Karpas-422 (cell line): ENCODE measurements around the gene DPF3. TPM values are rescaled to one million over a fixed set of nuclear protein-coding genes. Genes with fewer than 3 reads are reported as not detected.

Experiments used
- DNase-seq: peaks from one replicate; pipeline ENCODE4 v3.0.0-alpha.2; 2015
- H2AFZ ChIP-seq: fragments of 200-600 bp; sonication (generic); 2 replicates; pipeline ENCODE4 v1.6.1; 2014; ENCODE audit warnings: antibody characterized with exemption, low read length, mixed read lengths
- H3K27ac ChIP-seq: fragments of 200-600 bp; sonication (generic); 2 replicates; pipeline ENCODE4 v1.5.1; 2014; ENCODE audit warnings: mild to moderate bottlenecking, low read length, moderate library complexity
- H3K27me3 ChIP-seq: fragments of 200-600 bp; sonication (generic); 2 replicates; pipeline ENCODE4 v1.6.1; 2014; ENCODE audit warnings: low read length, mixed read lengths
- H3K36me3 ChIP-seq: fragments of 200-600 bp; sonication (generic); 2 replicates; pipeline ENCODE4 v1.6.1; 2014; ENCODE audit warnings: low read length, mixed read lengths; ENCODE audit not compliant: insufficient read depth
- H3K4me1 ChIP-seq: fragments of 200-600 bp; sonication (generic); 2 replicates; pipeline ENCODE4 v1.6.1; 2014; ENCODE audit warnings: mild to moderate bottlenecking, low read length, mixed read lengths
- H3K4me2 ChIP-seq: fragments of 200-600 bp; sonication (generic); 2 replicates; pipeline ENCODE4 v1.6.1; 2014; ENCODE audit warnings: low read length, low read depth, mild to moderate bottlenecking; ENCODE audit not compliant: poor library complexity, severe bottlenecking
- H3K4me3 ChIP-seq: fragments of 200-600 bp; sonication (generic); 2 replicates; pipeline ENCODE4 v1.5.1; 2014; ENCODE audit warnings: mild to moderate bottlenecking, antibody characterized with exemption, low read length, mixed read lengths
- H3K79me2 ChIP-seq: fragments of 200-600 bp; sonication (generic); 2 replicates; pipeline ENCODE4 v1.6.1; 2014; ENCODE audit warnings: mild to moderate bottlenecking, low read length, mixed read lengths
- H3K9ac ChIP-seq: fragments of 200-600 bp; sonication (generic); 2 replicates; pipeline ENCODE4 v1.6.0; 2014; ENCODE audit warnings: low read length
- H3K9me2 ChIP-seq: fragments of 200-600 bp; sonication (generic), shearing (Covaris generic); replicated peaks from 2 replicates; pipeline ENCODE4 v1.6.0; 2014; ENCODE audit warnings: mild to moderate bottlenecking, low read length, moderate library complexity; ENCODE audit not compliant: insufficient read depth
- H3K9me3 ChIP-seq: fragments of 300-700, 200-600 bp; sonication (generic); 2 replicates; pipeline ENCODE4 v1.6.1; 2014; ENCODE audit warnings: low read length, mixed read lengths
- H4K20me1 ChIP-seq: fragments of 200-600 bp; sonication (generic); 2 replicates; pipeline ENCODE4 v1.6.1; 2014; ENCODE audit warnings: mild to moderate bottlenecking, antibody characterized with exemption, low read length, low read depth; ENCODE audit not compliant: insufficient read depth
- total RNA-seq: library from RNA; depleted of rRNA; stranded (reverse); fragments of >200 nt; shearing (Covaris generic); gene quantifications from 2 replicates; pipeline ENCODE4 v1.2.3, GENCODE V29; 2014; ENCODE audit warnings: low replicate concordance

DPF3 gene
- total RNA-seq, 1 experiment from 2014 or later, result 3.1 TPM

- H4K20me1 ChIP-seq, result no peaks in the 10 kb centered on the region
- no peaks in the 10 kb centered on the region for H3K4me1 ChIP-seq
- no peaks in the 10 kb centered on the region for H3K36me3 ChIP-seq
- no peak overlapping the region for H2AFZ ChIP-seq
- H3K4me3 ChIP-seq, result no peak overlapping the region
- no peak overlapping the region for H3K27ac ChIP-seq
- DNase-seq, result no peak
- H3K9me3 ChIP-seq, result no peaks in the 10 kb centered on the region
- no peaks in the 10 kb centered on the region; the same call in 1 of the 2 replicates for H3K27me3 ChIP-seq
- H3K4me2 ChIP-seq, result no peak overlapping the region
- H3K9ac ChIP-seq, result no peak overlapping the region
- H3K79me2 ChIP-seq, result no peaks in the 10 kb centered on the region
- H3K9me2 ChIP-seq, result no peaks in the 10 kb centered on the region
These were observed 228.6 kb downstream of the DPF3 start for GRCh38 chr14:72665259-72665658.

GRCh38 chr14:72664651-72665050, 229.2 kb downstream of the DPF3 start:
- Histone ChIP-seq H3K4me3 (no peak overlapping the region), H3K27ac (no peak overlapping the region), H3K79me2 (no peaks in the 10 kb centered on the region), H3K9me2 (no peaks in the 10 kb centered on the region), H2AFZ (no peak overlapping the region), H3K36me3 (no peaks in the 10 kb centered on the region), H3K9me3 (no peaks in the 10 kb centered on the region), H3K27me3 (no peaks in the 10 kb centered on the region; the same call in 1 of the 2 replicates), H4K20me1 (no peaks in the 10 kb centered on the region), H3K4me1 (no peaks in the 10 kb centered on the region), H3K9ac (no peak overlapping the region), H3K4me2 (no peak overlapping the region)
- no peak for DNase-seq

DNA sequence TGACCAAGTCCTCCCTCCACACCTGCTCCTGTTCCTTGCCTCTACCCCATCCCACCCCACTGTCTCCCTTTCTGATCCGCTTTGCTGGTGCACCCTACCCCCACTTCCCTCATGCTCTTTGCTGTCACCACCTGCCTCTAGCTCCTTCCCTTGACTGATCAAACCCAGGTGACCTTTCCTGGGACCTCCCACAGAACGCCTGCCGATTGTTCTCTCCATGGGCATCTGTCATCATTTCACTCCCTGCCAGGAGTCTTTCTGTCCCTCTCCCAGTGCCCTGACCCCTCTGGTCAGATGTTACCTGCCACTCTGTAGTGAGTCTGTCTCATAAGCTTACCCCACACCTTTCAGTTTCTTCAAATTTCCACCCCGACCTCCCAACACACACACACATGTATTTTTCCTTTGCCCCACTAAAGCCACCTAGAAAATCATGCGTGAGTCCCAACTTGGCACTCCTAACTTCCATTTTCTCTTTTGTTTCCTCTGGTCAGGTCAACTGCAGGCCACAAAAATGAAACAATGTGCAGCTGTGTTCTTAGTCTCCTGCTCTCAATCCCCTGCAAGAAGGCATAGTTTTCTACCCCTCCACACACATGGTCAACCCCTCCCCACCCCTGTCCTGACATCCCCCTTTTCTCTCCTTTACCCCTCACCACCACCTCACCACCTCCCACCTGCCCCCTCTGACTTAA, 229.8 kb downstream of the DPF3 start:
- Histone ChIP-seq H2AFZ (no peak overlapping the region), H3K36me3 (no peaks in the 10 kb centered on the region), H3K9me3 (no peaks in the 10 kb centered on the region)

GRCh38 chr14:72663076-72663487, 230.8 kb downstream of the DPF3 start:
- no peak overlapping the region for H3K27ac ChIP-seq
- no peaks in the 10 kb centered on the region; the same call in 1 of the 2 replicates for H3K27me3 ChIP-seq
- H3K9me2 ChIP-seq, result no peaks in the 10 kb centered on the region
- no peaks in the 10 kb centered on the region for H4K20me1 ChIP-seq
- no peak overlapping the region for H3K9ac ChIP-seq
- no peak overlapping the region for H3K4me2 ChIP-seq
- H3K9me3 ChIP-seq, result no peaks in the 10 kb centered on the region
- H3K4me3 ChIP-seq, result no peak overlapping the region
- H3K4me1 ChIP-seq, result no peaks in the 10 kb centered on the region
- H3K79me2 ChIP-seq, result no peaks in the 10 kb centered on the region
- no peak for DNase-seq
- H3K36me3 ChIP-seq, result no peaks in the 10 kb centered on the region
- no peak overlapping the region for H2AFZ ChIP-seq

More for the DNA sequence above, 229.8 kb downstream of the DPF3 start:
- Histone ChIP-seq H3K4me1 (no peaks in the 10 kb centered on the region), H3K27ac (no peak overlapping the region), H3K4me3 (no peak overlapping the region), H4K20me1 (no peaks in the 10 kb centered on the region), H3K27me3 (no peaks in the 10 kb centered on the region; the same call in 1 of the 2 replicates), H3K9ac (no peak overlapping the region), H3K9me2 (no peaks in the 10 kb centered on the region), H3K4me2 (no peak overlapping the region), H3K79me2 (no peaks in the 10 kb centered on the region)
- no peak for DNase-seq

- Histone ChIP-seq H2AFZ (no peak overlapping the region), H4K20me1 (no peaks in the 10 kb centered on the region), H3K27ac (no peak overlapping the region), H3K79me2 (no peaks in the 10 kb centered on the region), H3K27me3 (no peaks in the 10 kb centered on the region; the same call in 1 of the 2 replicates), H3K36me3 (no peaks in the 10 kb centered on the region), H3K4me3 (no peak overlapping the region), H3K9me3 (no peaks in the 10 kb centered on the region), H3K9ac (no peak overlapping the region), H3K4me1 (no peaks in the 10 kb centered on the region), H3K9me2 (no peaks in the 10 kb centered on the region), H3K4me2 (no peak overlapping the region)
- no peak for DNase-seq
These were observed 231.7 kb downstream of the DPF3 start for GRCh38 chr14:72662214-72662613.

- no peak overlapping the region for H3K9ac ChIP-seq
- H4K20me1 ChIP-seq, result no peaks in the 10 kb centered on the region
- H3K27me3 ChIP-seq, result no peaks in the 10 kb centered on the region
- H3K4me2 ChIP-seq, result no peak overlapping the region
- no peaks in the 10 kb centered on the region for H3K9me2 ChIP-seq
- no peaks in the 10 kb centered on the region for H3K4me1 ChIP-seq
- no peaks in the 10 kb centered on the region for H3K9me3 ChIP-seq
- no peak overlapping the region for H2AFZ ChIP-seq
- H3K27ac ChIP-seq, result no peak overlapping the region
- no peaks in the 10 kb centered on the region for H3K36me3 ChIP-seq
- H3K79me2 ChIP-seq, result no peaks in the 10 kb centered on the region
- no peak overlapping the region for H3K4me3 ChIP-seq
- DNase-seq, result no peak
These were observed 236.5 kb downstream of the DPF3 start for GRCh38 chr14:72657214-72657921.

DNA sequence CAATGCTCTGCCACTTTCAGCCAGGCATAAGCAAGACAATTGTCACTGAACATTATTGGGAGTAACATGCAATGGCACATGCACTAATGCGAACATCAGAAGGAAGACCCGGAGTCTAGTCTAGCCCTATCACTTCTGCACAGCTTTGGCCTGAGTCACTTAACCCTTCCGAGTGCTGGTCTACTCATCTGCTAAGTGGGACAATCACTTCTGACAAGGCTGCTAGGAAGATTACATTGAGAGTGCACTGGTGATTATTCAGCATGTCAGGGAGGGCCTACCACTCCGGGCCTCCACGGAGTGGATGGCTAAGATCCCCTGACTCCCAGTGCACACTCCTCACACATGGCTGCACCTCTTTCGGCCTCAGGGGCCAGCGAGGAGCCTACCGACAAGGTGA, 240.9 kb downstream of the DPF3 start:
- DNase-seq, result no peak
- H3K9me2 ChIP-seq, result no peaks in the 10 kb centered on the region
- H3K9me3 ChIP-seq, result no peaks in the 10 kb centered on the region
- H3K4me1 ChIP-seq, result no peaks in the 10 kb centered on the region
- no peak overlapping the region for H3K4me2 ChIP-seq
- H4K20me1 ChIP-seq, result no peaks in the 10 kb centered on the region
- no peaks in the 10 kb centered on the region for H3K36me3 ChIP-seq
- no peak overlapping the region for H3K9ac ChIP-seq
- H3K27me3 ChIP-seq, result no peaks in the 10 kb centered on the region
- H3K79me2 ChIP-seq, result no peaks in the 10 kb centered on the region
- H2AFZ ChIP-seq, result no peak overlapping the region
- no peak overlapping the region for H3K4me3 ChIP-seq
- no peak overlapping the region for H3K27ac ChIP-seq

DNA sequence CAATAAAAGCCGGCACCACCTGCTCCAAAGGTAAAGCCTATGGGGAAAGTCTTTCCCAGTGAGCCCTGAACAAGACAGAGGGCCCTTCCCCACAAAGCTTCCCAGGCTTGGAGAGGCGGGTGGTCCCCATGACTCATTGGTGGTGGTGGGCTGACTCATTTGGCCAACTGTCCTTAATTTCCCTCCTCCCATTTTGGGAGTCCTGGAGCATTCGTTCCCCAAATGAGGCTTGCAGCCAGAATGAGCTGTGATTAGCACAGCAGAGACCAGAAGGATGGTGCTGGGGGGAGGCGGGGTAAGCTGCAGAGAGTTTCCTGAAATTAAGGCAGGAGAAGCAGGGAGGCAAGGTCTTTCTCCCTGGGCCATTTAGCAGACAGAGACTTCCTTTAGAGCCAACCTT, 241.7 kb downstream of the DPF3 start:
- no peaks in the 10 kb centered on the region for H3K9me2 ChIP-seq
- no peaks in the 10 kb centered on the region for H3K9me3 ChIP-seq
- no peak overlapping the region for H3K27ac ChIP-seq
- no peaks in the 10 kb centered on the region for H3K27me3 ChIP-seq
- H3K36me3 ChIP-seq, result no peaks in the 10 kb centered on the region
- no peak overlapping the region for H3K4me3 ChIP-seq
- H3K9ac ChIP-seq, result no peak overlapping the region
- H3K4me1 ChIP-seq, result no peaks in the 10 kb centered on the region
- H2AFZ ChIP-seq, result no peak overlapping the region
- H3K79me2 ChIP-seq, result no peaks in the 10 kb centered on the region
- no peak overlapping the region for H3K4me2 ChIP-seq
- no peak for DNase-seq
- H4K20me1 ChIP-seq, result no peaks in the 10 kb centered on the region
